GM19023 (cell line): ENCODE measurements around the gene ESM1.

Source experiments
- ATAC-seq: cut with Tn5 transposase; IDR thresholded peaks from one replicate; pipeline ENCODE4 v1.9.1; 2021; ENCODE audit warnings: mild to moderate bottlenecking, moderate library complexity; ENCODE audit not compliant: unreplicated experiment

The ESM1 gene

DNA sequence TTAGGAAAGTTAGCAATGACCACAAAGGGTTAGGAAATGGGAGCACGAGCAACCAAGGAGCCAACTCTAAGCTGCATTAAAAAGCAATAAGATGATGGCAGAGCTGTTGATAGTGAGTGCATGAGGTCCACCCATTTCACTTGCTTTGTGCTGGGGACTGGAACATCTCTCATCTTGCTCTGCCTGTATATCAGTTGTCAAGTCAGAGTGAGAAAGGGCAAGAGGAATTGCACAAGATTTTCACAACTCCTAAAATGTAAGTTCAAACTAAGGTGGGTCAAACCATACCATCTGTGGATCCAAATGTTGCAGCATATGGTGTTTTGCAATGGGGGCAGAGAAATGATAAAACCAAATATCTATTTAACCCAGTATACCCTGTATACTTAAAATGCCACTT is 2.8 kb upstream of the ESM1 start:
- no peak for ATAC-seq

GRCh38 chr5:54986269-54986654 is 869 bp upstream of the ESM1 start:
- no peak for ATAC-seq

DNA sequence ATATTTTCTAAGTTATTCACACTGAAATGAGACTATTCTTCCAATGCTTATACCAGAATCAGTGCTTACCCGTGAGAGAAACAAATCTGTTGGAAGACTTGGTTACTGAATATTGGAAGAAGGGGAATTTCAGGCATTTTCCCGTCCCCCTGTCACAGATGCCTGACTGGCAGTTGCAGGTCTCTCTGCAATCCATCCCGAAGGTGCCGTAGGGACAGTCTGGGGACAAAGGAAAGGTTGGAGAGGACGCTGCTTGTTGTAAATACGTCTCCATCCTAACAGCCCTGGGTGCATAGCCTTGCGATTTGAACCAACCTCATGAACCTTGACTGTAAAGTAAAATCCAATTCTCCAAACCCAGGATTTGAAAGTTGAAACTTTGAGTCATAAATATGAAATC is 3.5 kb downstream of the ESM1 start:
- ATAC-seq: no peak

DNA sequence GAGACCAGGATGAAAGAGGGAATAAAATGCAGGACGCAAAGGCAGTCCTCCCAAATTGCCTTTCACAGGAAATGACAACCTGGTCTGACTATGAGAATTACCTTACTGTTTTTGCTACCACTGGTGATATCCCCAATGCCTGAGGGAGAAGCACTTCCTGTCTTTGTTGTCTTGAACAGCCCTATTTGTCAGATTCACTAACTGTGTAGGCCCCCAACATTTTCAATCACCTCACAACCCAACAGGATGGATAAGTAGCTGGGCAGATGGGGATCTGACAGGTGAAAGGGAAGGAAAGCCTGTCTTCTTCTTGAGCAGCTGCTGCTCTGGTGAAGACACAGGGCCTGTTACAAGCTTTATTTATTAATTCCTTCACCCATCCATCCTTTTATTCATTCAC is 9.7 kb downstream of the ESM1 start:
- ATAC-seq: no peak

DNA sequence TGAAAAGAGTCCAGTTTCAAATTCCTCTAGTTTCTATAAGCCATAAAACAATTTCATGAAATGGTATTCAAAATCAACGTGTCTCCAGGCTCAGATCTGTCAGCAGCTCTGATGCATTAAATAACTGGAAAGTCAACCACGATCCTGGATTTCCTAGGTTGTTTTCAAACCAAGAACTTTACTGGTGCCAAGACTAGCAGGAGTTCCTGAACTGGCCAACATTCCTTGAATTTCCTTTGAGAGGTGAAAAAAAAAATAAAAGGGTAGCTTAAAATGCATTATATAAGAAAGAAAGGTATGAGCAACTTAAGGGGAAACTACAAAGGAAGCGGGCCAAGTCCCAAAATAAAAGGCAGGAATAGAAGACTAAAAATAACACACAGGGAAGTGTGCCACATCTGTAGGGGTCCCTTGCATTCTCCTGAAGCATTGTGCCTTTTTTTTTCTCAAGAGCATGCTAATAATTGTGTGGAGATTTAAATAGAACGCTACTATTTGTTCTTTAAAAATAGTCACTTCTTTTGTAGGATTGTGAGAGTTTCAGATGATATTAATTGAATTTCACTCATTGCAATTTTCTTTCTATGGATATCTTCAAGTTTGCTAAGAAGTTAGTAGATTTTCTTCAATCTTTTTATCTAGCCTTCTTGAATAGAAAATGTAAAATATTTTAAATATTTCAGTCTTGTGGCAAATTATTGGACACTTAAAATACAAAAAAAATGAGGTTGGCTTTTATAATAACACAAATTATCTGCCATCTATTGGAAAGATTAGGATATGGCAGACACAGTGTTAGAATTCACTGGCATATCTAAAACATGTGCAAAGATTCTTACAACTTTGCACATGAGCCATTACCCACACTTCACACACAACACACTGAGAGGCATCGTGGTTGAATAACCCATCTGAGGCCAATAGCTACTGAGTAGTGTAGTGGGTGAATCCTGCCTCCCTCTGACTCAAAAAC is 15.3 kb downstream of the ESM1 start:
- no peak for ATAC-seq

DNA sequence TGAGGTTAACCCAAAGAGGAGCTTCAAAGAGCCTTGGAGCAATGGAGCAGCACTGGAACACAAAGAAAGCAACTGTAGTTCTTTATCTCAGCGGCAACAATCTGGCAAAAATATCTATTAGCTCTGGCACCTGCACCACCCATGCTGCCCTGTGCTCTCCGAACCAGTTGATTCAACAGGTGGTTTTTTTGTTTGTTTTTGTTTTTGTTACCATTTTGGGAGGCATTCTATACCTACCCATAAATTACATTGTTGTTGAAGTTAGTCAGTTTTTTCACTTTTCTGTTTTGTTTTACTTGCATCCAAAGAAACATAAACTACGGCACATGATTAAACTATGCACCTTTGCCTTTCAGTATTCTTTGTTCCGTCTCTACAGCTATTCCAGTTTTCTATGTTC is 16.2 kb downstream of the ESM1 start:
- no peak for ATAC-seq

GRCh38 chr5:54965806-54966205 is 19.6 kb downstream of the ESM1 start:
- ATAC-seq: no peak

GRCh38 chr5:54964405-54964804 is 21.0 kb downstream of the ESM1 start:
- no peak for ATAC-seq

- no peak for ATAC-seq
These were observed 25.5 kb downstream of the ESM1 start for GRCh38 chr5:54959673-54960418.

DNA sequence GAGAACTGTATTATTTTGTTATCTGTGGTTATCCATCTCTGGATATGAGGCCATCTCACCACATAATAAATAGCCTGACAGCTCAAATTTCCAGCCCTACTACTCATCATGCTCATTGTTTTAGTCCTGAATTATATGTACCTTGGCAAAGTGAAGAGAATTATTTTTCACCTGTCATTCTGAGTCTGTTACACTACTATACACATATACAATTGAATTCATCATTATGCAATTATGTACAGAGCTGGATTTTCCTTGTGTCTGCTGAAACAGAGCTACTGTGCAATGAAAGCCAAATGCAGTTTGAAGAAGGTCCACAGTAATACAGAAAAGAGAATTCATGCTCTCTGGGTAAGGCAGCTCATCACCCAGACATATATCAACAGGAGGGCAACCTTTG is 28.5 kb downstream of the ESM1 start:
- ATAC-seq: no peak

- ATAC-seq: no peak
These were observed 38.2 kb downstream of the ESM1 start for GRCh38 chr5:54947187-54947586.

DNA sequence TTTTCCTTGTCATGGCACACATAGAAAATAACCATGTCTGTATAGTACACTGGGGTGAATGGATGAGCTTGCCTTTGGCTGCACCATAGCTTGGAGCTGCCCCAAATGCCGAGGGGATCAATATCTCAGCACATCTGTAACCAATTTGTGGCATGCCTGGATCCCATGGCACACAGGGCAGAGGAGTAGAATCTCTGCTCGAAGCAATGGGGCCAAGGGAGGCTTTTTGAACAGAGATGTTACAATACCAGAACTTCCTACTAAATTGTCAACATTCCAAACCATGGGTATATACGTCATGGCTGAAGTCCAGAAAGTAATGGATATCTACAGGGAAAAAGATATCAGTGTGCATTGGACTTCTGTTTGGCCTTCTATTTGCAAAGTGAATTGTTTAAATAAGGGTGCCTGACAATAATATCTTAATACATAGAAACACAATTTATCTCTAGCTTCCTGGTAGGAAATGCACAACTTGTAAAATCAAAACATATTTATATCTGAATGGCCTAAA is 39.0 kb downstream of the ESM1 start:
- no peak for ATAC-seq

DNA sequence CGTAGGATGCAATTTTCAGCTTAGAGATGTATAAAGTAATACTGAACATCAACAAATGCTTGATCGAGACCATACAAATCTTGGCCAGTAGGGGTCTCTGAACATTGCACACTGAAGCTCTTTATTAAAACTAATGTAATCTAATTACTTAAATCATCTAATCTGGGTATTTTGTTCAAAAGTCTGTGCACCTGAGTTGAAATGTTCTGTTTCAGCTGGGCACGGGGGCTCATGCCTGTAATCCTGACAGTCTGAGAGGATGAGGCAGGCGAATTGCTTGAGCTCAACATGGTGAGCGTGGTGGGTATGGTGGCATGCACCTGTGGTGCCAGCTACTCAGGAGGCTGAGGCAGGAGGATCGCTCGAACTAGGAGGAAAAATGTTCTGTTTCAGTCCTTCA is 41.0 kb downstream of the ESM1 start:
- no peak for ATAC-seq

DNA sequence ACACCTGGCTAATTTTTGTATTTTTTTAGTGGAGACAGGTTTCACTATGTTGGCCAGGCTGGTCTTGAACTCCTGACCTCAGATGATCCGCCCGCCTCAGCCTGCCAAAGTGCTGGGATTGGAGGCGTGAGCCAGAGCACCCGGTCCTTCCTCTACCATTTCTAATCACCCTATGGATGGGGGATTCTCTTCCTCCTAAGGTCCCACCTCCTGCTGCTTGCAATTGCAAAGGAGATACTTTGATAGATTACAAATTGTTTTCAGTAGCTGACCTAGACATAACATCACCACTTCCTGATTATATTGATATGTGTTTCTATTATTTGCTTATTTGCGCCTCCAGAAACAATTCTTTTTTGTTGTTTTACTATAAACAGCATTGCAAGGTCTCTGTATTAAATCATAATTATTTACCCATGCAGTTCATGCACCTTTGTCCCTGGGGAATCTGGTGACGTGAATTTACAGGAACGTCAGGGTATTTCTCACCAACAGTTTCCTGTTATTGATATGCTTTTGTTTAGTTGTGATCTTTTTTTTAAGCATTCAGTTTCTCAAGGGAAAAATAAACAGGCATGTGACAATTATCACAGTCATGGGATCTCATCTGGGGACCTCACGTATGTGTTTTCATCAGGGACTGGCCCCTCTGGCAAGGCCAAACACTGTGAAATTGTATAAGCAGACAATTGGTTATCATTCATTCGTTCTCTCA is 43.2 kb downstream of the ESM1 start:
- no peak for ATAC-seq

GRCh38 chr5:54936201-54936600 is 49.2 kb downstream of the ESM1 start:
- no peak for ATAC-seq

DNA sequence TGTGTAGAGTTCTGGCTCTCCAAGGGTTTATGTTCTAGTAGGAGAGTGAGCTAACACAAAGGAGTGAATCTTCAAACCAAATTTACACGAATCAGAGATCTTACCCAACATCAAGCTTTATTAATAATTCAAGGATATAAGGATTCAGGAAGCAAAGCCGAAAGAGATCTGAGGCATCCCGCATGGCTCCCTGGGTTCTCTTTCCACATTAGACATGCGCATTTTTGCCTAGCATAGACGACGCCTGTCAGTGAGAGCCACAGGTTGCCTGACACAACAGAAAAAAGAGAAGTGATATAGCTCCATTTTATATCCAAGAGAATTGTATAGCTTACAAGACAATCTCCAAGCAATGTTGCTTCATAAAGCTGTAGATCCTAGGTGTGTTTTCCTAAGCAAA is 52.6 kb downstream of the ESM1 start:
- no peak for ATAC-seq

DNA sequence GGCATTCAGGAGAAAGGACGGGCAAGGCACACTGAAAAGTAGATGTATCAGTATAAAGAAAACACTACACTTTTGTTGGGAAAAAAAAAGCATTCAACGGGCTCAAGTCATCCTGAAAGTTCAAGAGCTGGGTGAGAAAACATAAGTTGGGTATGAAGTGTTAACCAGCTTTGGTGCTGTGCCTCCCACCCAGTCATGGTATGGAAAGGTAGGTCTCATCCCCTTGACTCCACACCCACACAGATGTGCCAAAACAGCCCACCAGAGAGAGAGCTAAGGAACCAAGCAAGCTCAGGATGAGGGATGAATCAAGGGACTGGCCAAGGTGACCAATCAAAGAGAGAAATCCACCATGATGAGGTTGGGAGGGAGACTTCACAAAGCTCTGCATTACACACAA is 54.7 kb downstream of the ESM1 start:
- no peak for ATAC-seq
